Peyer's patch (tissue), 4 donors: ENCODE data around the gene SMIM38.

Source experiments
- CTCF ChIP-seq, 6 experiments: fragments of 450-650 bp in 4 of 6; fragments of 200-600 bp in 2 of 6; sonication (generic) in 1 of 6; IDR thresholded peaks; one replicate each; pipeline ENCODE4 v1.5.1; 2017 to 2019; ENCODE audit warnings: antibody characterized with exemption in 6 of 6, mild to moderate bottlenecking in 3 of 6, moderate library complexity in 1 of 6
- POLR2A ChIP-seq, 2 donors: fragments of 450-650 bp; IDR thresholded peaks; one replicate each; pipeline ENCODE4 v1.5.1; 2017; ENCODE audit warnings: antibody characterized with exemption in 2 of 2, mild to moderate bottlenecking in 2 of 2, moderate library complexity in 2 of 2

DNA sequence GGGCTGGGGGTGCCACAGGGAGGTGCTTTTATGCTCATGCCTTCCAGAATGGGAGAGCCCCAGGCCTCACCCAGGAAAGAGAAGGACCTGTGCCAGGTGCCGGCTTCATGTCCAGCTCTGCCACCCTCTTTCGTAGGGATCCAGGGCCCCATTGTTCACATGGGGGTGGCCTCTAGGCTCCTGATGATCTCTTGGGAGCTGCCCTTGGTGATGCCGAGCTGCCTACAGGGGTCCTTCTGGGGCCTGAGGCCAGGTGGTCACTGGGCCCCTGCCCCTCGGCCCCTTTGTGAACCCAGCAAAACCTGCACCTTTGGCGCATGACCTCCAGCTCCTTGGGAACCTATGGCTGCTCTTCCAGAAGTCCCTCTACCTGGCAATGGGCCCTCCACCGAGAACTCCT is 41.4 kb upstream of the SMIM38 start:
- TF ChIP-seq CTCF (IDR thresholded peaks at IDR 0.05) (no peak), POLR2A (IDR thresholded peaks at IDR 0.05) (no peak)
